ENCODE measurements around the gene STIM2. TPM values are rescaled to one million over a fixed set of nuclear protein-coding genes. Genes with fewer than 3 reads are reported as not detected.

The STIM2 gene
- total and polyA plus RNA-seq, 2 of the 4 experiments (the other 2 are of a cell fraction) = 16.1 to 27.6 TPM

- Histone ChIP-seq H3K56ac (ENCODE audit: extremely low read depth, insufficient read depth, low read length) (no peak overlapping the region), H3K4ac (ENCODE audit: low read depth, low read length) (no peak overlapping the region), H2BK20ac (ENCODE audit: low read depth, low read length) (no peak overlapping the region), H3K23ac (ENCODE audit: low read depth, low read length) (no peak overlapping the region), H4K8ac (ENCODE audit: low read depth in 2 of 2, low read length in 2 of 2) (no peak overlapping the region), H3K4me2 (ENCODE audit: low read depth, low read length) (no peak overlapping the region), H3K27ac (ENCODE audit: insufficient read depth, low read length) (no peak overlapping the region), H4K5ac (ENCODE audit: low read depth, low read length) (no peak overlapping the region), H3K4me3 (ENCODE audit: insufficient read depth, low read depth, low read length) (no peak overlapping the region), H2BK15ac (ENCODE audit: low read depth, low read length) (no peak overlapping the region), H3K4me1 (ENCODE audit: control insufficient read depth, insufficient read depth, low read length) (0 out of 2 replicates have a peak, but pooled peaks cover 3% of the 10 kb centered on the region), H3K79me1 (ENCODE audit: low read depth in 1 of 2, low read length in 2 of 2) (peaks cover 22 to 33% of the 10 kb centered on the region in 2 experiments), H4K20me1 (ENCODE audit: insufficient read depth, low read length) (peaks cover 4% of the 10 kb centered on the region), H3K36me3 (ENCODE audit: control insufficient read depth, insufficient read depth, low read length) (no peaks in the 10 kb centered on the region), H3K18ac (ENCODE audit: low read depth, low read length) (no peak overlapping the region), H3K14ac (replicated peaks; ENCODE audit: low read depth, low read length) (no peak overlapping the region), H3K9me3 (ENCODE audit: control insufficient read depth, insufficient read depth, low read length) (no peaks in the 10 kb centered on the region), H3K27me3 (ENCODE audit: control insufficient read depth, insufficient read depth, low read length) (no peaks in the 10 kb centered on the region), H3K9me1 (ENCODE audit: insufficient read depth, low read length) (no peaks in the 10 kb centered on the region), H2BK120ac (ENCODE audit: low read depth, low read length) (no peak overlapping the region), H2BK5ac (ENCODE audit: low read depth, low read length, poor library complexity, severe bottlenecking) (no peak overlapping the region), H2AK9ac (replicated peaks; ENCODE audit: low read depth, low read length, poor library complexity) (no peak overlapping the region), H2AFZ (replicated peaks; ENCODE audit: low read length, poor library complexity) (no peak overlapping the region), H4K91ac (ENCODE audit: insufficient read depth, low read depth, low read length) (no peak overlapping the region), H2AK5ac (ENCODE audit: low read depth, low read length) (no peak overlapping the region), H3K9ac (ENCODE audit: low read depth, low read length) (no peak overlapping the region)
- dilution Hi-C loops (cut with HindIII; ENCODE audit: low sequenced_read_pairs, unreplicated experiment) = no loop called here
- no TSS peak for BruUV-seq (replicated peaks)
- TF ChIP-seq FOS (IDR thresholded peaks at IDR 0.05; ENCODE audit: low read depth, low read length) (no peak), RCOR1 (IDR thresholded peaks at IDR 0.05; ENCODE audit: insufficient replicate concordance, low read length) (no peak), MAFK (IDR thresholded peaks at IDR 0.05; ENCODE audit: low read depth, low read length) (no peak), MXI1 (IDR thresholded peaks at IDR 0.05; ENCODE audit: borderline replicate concordance, low read depth, low read length) (no peak), CEBPB (IDR thresholded peaks at IDR 0.05; ENCODE audit: low read depth, low read length) (no peak), SMC3 (IDR thresholded peaks at IDR 0.05; ENCODE audit: low read depth, low read length) (no peak), MAZ (IDR thresholded peaks at IDR 0.05; ENCODE audit: borderline replicate concordance, low read depth, low read length) (no peak), RAD21 (IDR thresholded peaks at IDR 0.05; ENCODE audit: low read length) (no peak), ELK1 (IDR thresholded peaks at IDR 0.05; ENCODE audit: borderline replicate concordance, low read depth, low read length) (no peak), POLR2A (IDR thresholded peaks at IDR 0.05; ENCODE audit: low read depth, low read length) (no peak), RFX5 (IDR thresholded peaks at IDR 0.05; ENCODE audit: low read depth, low read length) (no peak), BHLHE40 (IDR thresholded peaks at IDR 0.05; ENCODE audit: low read depth, low read length) (no peak), NFE2L2 (IDR thresholded peaks at IDR 0.05; ENCODE audit: low read depth, low read length) (no peak), CHD1 (IDR thresholded peaks at IDR 0.05; ENCODE audit: low read depth, low read length) (no peak), CTCF (conservative IDR thresholded peaks at IDR 0.05; ENCODE audit: low read depth, low read length) (no peak)
- TF ChIP-seq, protein P1, sequence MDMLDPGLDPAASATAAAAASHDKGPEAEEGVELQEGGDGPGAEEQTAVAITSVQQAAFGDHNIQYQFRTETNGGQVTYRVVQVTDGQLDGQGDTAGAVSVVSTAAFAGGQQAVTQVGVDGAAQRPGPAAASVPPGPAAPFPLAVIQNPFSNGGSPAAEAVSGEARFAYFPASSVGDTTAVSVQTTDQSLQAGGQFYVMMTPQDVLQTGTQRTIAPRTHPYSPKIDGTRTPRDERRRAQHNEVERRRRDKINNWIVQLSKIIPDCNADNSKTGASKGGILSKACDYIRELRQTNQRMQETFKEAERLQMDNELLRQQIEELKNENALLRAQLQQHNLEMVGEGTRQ (IDR thresholded peaks at IDR 0.05; ENCODE audit: low read depth, low read length) = no peak
- DNase-seq (no peak), ATAC-seq (ENCODE audit: low read depth) (no peak)
- in situ Hi-C loops (cut with MboI; ENCODE audit: low sequenced_read_pairs) = no loop called here
- no CpG with 5 or more reads among the region's 2 CpGs for WGBS, 2 experiments (ENCODE audit: extremely low coverage in 2 of 2, insufficient read length in 1 of 2)
- ChIA-PET CTCF (interaction anchor here (0.6 kb wide), 1 partner anchor 72 kb away, joined by 6 read pairs; no protein-coding TSS in a partner anchor), POLR2A (ENCODE audit: unreplicated experiment) (interaction anchor here (0.9 kb wide), 1 partner anchor 19 kb away, joined by 6 read pairs; the partner anchor contains the start of gene STIM2)
- intact Hi-C loops (cut with micrococcal nuclease) = no loop called here
These were observed 19.2 kb downstream of the STIM2 start for GRCh38 chr4:26879805-26880204.
